Skin epidermis (tissue), 12 donors: Measurements from ENCODE around the gene GLIPR2.

Experiments
- H3K27ac ChIP-seq, 21 experiments: fragments of 200-600 bp; sonication (generic) in 11 of 21; one replicate each; pipeline ENCODE4 v1.5.0; 2020; ENCODE audit warnings: mild to moderate bottlenecking in 3 of 21, inconsistent platforms in 2 of 21, moderate library complexity in 2 of 21
- H3K4me3 ChIP-seq, 7 experiments: fragments of 200-600 bp; sonication (generic) in 2 of 7; one replicate each; pipeline ENCODE4 v1.5.0; 2020; ENCODE audit warnings: inconsistent platforms in 2 of 7, mild to moderate bottlenecking in 2 of 7, moderate library complexity in 1 of 7

GLIPR2 gene

DNA sequence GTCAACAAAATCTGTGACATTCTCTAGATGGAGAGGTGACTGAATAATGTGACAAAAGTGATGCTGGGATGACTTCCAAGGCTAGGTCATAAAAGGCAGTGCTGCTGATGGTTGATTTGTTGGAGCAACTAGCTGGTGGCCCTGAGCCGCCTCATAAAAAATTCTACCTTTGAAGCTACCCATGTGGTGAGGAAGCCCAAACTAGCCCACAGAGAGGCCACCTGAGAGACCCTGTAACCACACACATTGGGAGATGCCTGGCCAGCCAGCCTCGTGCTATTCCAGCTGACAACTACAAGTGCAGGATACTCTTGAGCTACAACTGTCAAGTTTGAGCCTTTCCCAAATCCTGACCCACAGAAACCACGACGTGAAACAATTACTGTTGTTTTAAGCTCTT is 76.9 kb downstream of the GLIPR2 start:
- Histone ChIP-seq H3K27ac (peak overlapping the region in 3 of 21 experiments; percentile 1 to 56 (median 28)), H3K4me3 (no peak overlapping the region)
